Ovary (tissue), 9 donors: ENCODE results near the gene SYTL3. TPM values are rescaled to one million over a fixed set of nuclear protein-coding genes. Genes with fewer than 3 reads are reported as not detected.

Experiments used
- DNase-seq, 5 donors: peaks; one replicate each; pipeline ENCODE4 v3.0.0-alpha.2; 2019 to 2020
- H3K27ac ChIP-seq, 2 donors: fragments of 200-600 bp; one replicate each; pipeline versions ENCODE4 v1.5.1 to v1.8.0; 2019 to 2022
- H3K27me3 ChIP-seq: fragments of 200-600 bp; one replicate; pipeline ENCODE4 v1.8.0; 2022
- H3K36me3 ChIP-seq: fragments of 200-600 bp; sonication (generic); one replicate; pipeline ENCODE4 v1.5.1; 2019
- H3K4me1 ChIP-seq: one replicate; pipeline ENCODE4 v1.8.1; 2013; ENCODE audit warnings: mild to moderate bottlenecking, moderate library complexity; ENCODE audit not compliant: insufficient read depth
- H3K4me3 ChIP-seq: fragments of 200-600 bp; sonication (generic); one replicate; pipeline ENCODE4 v1.5.1; 2017
- H3K9me3 ChIP-seq, 2 donors: fragments of 200-600 bp in 1 of 2; sonication (generic) in 1 of 2; one replicate each; pipeline versions ENCODE4 v1.5.1 to v1.8.1; 2013 to 2019; ENCODE audit warnings: mild to moderate bottlenecking in 1 of 2, moderate library complexity in 1 of 2
- CTCF ChIP-seq, 3 donors: fragments of 450-650 bp in 2 of 3; fragments of 200-600 bp in 1 of 3; IDR thresholded peaks; one replicate each; pipeline versions ENCODE4 v1.5.1 to v1.8.0; 2016 to 2022; ENCODE audit warnings: antibody characterized with exemption in 3 of 3, mild to moderate bottlenecking in 1 of 3
- EP300 ChIP-seq: sonication (generic); formaldehyde crosslinking; IDR thresholded peaks from one replicate; pipeline ENCODE4 v1.6.1; 2017; ENCODE audit warnings: antibody characterized with exemption
- POLR2A ChIP-seq: fragments of 450-650 bp; IDR thresholded peaks from one replicate; pipeline ENCODE4 v1.6.1; 2017; ENCODE audit warnings: antibody characterized with exemption, mild to moderate bottlenecking, moderate library complexity
- WGBS, 3 donors: extraction: QIAGEN DNeasy Blood & Tissue Kit in 1 of 3; methylation state at CpG; one replicate each; pipeline versions ENCODE4 v1.1.5 to v1.1.7; 2013 to 2017; 5-methylcytosine and 5-hydroxymethylcytosine counted together
- intact Hi-C, 4 donors: fragments of 100-400 bp; cut with DNase I; formaldehyde crosslinking; loops; one replicate each; pipeline versions ENCODE4 v1.11.0 to v1.15.1; 2022 to 2023
- polyA plus RNA-seq, 2 donors: library from polyadenylated mRNA; stranded (reverse); fragments of 200-250 nt in 1 of 2; fragments of 350-450 nt in 1 of 2; fragmentation: Illumina TruSeq in 1 of 2; extraction: RNeasy Lipid Tissue Mini Kit (QIAGEN cat#74804) in 1 of 2; gene quantifications; one replicate each; pipeline ENCODE4 v1.2.3, GENCODE V29; 2013 to 2014
- total RNA-seq, 7 donors: library from RNA; depleted of rRNA in 2 of 7; stranded (reverse); fragments of >200 nt in 2 of 7; fragmentation: NEBNext Ultra II Directional in 3 of 7; extraction: Animal tissue kit (Norgen Biotek cat#: 25700) in 3 of 7; gene quantifications; one replicate each; pipeline versions ENCODE4 v1.1.0 to v1.2.4, GENCODE V29; 2016 to 2023
- donor health status: DM: no; HTN: no; CAD: no; lungs with moderate emphysema.
- donor health status: DM: no; HTN: no; CAD: no.
- donor health status: Bipolar disorder and iron deficiency.
- donor health status: DM: yes; HTN: yes; CAD: no.
- donor health status: DM: no; HTN: no; CAD: no.
- donor health status: DM: yes; HTN: yes; CAD: no.

Gene SYTL3
- total and polyA plus RNA-seq, 9 donors: 1.7 to 7.8 (median 2.5) TPM

GRCh38 chr6:158780988-158781691, 131.3 kb downstream of the SYTL3 start:
- TF ChIP-seq POLR2A (no peak), EP300 (no peak), CTCF (IDR thresholded peaks at IDR 0.05) (no peak)
- DNase-seq: no peak
- Histone ChIP-seq H3K36me3 (no peaks in the 10 kb centered on the region), H3K9me3 (no peaks in the 10 kb centered on the region), H3K27me3 (no peaks in the 10 kb centered on the region), H3K4me1 (no peaks in the 10 kb centered on the region), H3K4me3 (no peak overlapping the region), H3K27ac (no peak overlapping the region)
- intact Hi-C loops: no loop called here
- WGBS, 3 donors: 76 to 85% (median 85%) methylated on average over 11 of the region's 11 CpGs

GRCh38 chr6:158781692-158782373, 132.0 kb downstream of the SYTL3 start:
- WGBS, 3 donors: 87 to 91% (median 91%) methylated on average over 19 of the region's 19 CpGs
- intact Hi-C loops: no loop called here
- no peaks in the 10 kb centered on the region for H3K36me3 ChIP-seq

GRCh38 chr6:158782432-158783166, 132.7 kb downstream of the SYTL3 start:
- Histone ChIP-seq H3K4me3 (no peak overlapping the region), H3K36me3 (no peaks in the 10 kb centered on the region), H3K27me3 (no peaks in the 10 kb centered on the region), H3K9me3 (no peaks in the 10 kb centered on the region), H3K4me1 (no peaks in the 10 kb centered on the region), H3K27ac (no peak overlapping the region)
- TF ChIP-seq EP300 (no peak), CTCF (IDR thresholded peaks at IDR 0.05) (no peak)
- 90 to 93% (median 91%) methylated on average over 11 of the region's 11 CpGs for WGBS, 3 donors
- intact Hi-C loops: no loop called here
- DNase-seq: no peak

More at GRCh38 chr6:158781692-158782373, 132.0 kb downstream of the SYTL3 start:
- Histone ChIP-seq H3K4me1 (no peaks in the 10 kb centered on the region), H3K27ac (no peak overlapping the region), H3K9me3 (no peaks in the 10 kb centered on the region), H3K27me3 (no peaks in the 10 kb centered on the region), H3K4me3 (no peak overlapping the region)
- TF ChIP-seq EP300 (no peak), CTCF (IDR thresholded peaks at IDR 0.05) (no peak)
- DNase-seq: no peak

GRCh38 chr6:158783167-158783450, 133.3 kb downstream of the SYTL3 start:
- no peaks in the 10 kb centered on the region for H3K36me3 ChIP-seq

More at GRCh38 chr6:158783167-158783450, 133.3 kb downstream of the SYTL3 start:
- TF ChIP-seq CTCF (IDR thresholded peaks at IDR 0.05) (no peak), POLR2A (no peak), EP300 (no peak)
- intact Hi-C loops: no loop called here
- no peaks in the 10 kb centered on the region for H3K4me1 ChIP-seq
- H3K4me3 ChIP-seq: no peak overlapping the region
- no peaks in the 10 kb centered on the region for H3K9me3 ChIP-seq
- no peak overlapping the region for H3K27ac ChIP-seq
- no peaks in the 10 kb centered on the region for H3K27me3 ChIP-seq
- WGBS, 3 donors: 72 to 98% (median 90%) methylated on average over 4 of the region's 4 CpGs
- DNase-seq: no peak
